ENCODE results near the gene PAIP1.
"Not testable (repeated sequence)": the region's sequence is repeated elsewhere in the genome, so short reads cannot be mapped to it uniquely, and the experiment has no call there.

PAIP1 gene

DNA sequence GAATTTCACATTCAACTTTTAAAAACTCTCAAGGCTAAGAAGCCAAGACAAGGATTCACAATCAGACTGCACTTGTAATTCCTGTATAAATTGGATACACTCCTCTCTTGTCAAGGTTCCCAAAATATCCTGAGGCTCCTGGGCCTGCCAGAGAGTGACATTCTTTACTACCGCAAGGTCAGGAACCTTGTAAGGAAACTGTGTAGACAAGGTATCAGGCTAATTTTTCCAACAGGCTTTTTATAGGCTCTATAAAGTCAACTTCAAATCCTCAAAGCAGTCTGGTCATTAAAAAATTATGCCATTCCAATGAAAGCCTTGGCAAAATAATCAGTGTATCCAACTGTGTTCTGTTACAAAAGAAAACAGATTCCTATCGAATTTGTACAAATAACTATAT is 15.5 kb upstream of the PAIP1 start:
- no peak for DNase-seq (ENCODE audit: low read depth in 3 of 3, low spot score in 1 of 3)

DNA sequence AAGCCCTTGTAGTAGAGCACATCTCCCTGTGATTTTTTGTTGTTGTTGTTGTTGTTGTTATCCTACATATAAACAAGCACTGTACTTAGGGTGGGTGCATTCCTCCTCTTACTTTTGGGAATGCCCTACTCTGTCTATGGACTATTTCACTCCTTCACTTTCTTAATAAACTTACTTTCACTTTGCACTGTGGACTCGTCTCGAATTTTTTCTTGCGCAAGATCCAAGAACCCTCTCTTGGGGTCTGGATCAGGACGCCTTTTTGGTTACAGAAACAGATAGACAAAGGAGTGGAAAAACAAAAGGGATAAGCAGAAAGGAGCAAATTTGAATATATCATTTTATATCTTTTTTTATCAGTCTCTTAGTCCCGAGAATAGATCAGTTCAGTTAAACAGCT is 14.4 kb upstream of the PAIP1 start:
- no peak for DNase-seq (ENCODE audit: low read depth in 3 of 3, low spot score in 1 of 3)

DNA sequence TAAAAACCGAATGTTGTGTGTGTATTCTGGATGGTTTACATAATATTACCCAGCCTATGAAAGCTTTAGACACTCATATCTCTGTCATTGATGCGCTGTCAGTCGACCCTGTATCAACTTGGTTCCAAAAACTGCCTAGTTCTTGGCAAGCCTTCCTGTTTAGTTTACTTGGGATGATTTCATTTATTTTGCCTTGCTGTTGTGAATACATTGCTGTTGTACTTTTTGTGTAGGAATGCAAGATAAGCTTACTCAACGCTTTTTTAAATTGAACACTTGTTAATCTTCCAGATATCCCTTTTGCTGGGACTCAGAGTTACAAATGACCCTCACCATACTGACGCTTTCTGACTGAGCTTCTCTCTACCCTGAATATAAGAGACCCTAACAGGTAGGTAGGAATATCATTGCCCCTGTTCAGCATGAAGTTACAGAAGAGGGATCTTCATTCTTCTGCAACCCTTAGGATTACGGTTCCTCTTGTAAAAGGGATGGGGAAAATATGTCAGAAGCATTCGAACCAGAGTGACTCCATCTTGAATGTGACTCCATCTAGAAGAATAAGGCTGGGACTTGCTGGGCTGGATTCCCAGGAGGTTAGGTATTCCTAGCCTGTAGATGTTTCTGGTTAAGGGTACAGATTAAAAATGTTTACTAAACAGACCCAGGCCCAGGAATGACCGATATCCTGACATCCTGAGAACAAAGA is 13.7 kb upstream of the PAIP1 start:
- no peak for DNase-seq (ENCODE audit: low read depth in 3 of 3, low spot score in 1 of 3)

DNA sequence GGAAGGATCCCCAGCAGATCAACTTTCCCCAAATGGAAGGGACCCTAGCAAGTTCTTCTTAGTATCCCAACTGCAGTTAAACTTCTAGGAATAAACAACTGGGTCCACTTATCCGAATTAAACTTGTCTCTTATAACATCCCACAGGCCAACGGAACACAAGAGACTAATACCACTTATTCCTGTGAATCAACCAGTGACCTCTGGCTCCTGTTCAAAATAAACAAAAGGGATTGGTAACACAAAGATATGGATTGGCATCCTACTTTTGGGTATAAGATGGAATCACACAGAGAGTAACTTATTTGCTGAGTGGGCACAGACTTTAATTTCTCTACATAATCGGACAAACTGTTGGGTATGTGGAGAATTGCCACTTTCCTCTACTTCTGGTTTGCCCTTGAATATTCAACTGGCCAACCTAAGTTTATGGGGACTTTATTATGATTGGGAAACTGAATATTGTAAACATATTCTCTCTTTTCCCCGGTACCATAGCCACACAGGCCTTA is 12.4 kb upstream of the PAIP1 start:
- DNase-seq (ENCODE audit: low read depth in 3 of 3, low spot score in 1 of 3), result no peak

DNA sequence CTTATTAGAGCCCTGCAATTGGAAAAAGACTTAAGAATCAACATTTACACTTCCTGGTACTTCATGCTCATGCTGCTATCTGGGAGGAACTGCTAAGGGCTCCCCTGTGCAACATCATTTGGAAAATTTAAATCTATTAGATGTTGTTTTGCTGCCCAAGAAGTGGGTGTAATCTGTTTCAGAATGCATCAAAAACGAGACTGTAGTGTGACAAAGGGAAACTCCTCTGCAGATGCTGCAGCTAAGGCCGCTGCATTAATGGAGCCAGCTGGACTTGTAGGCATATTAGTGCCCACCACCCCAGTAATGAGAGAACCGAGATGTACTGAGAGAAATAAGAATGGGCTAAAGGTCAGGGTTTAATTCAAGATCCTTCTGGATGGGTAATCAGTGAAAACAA is 11.1 kb upstream of the PAIP1 start:
- DNase-seq (ENCODE audit: low read depth in 3 of 3, low spot score in 1 of 3), result no peak

DNA sequence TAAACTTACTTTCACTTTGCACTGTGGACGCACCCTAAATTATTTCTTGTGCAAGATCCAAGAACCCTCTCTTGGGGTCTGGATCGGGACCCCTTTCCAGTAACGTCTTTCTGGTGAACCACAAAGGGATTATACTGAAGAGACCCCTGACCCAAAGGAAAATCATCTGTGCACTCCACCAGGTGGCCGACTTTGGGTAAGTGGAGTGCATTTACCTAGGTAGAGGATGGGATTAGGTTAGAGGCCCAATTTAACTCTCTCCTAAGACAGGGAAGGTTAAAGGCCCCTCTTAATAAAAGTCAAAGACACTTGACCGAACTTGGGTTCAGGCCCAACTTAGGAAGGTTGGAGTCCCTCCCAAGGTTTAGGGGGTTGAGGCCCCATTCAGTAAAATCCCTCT is 8.2 kb upstream of the PAIP1 start:
- no peak for DNase-seq (ENCODE audit: low read depth in 3 of 3, low spot score in 1 of 3)

DNA sequence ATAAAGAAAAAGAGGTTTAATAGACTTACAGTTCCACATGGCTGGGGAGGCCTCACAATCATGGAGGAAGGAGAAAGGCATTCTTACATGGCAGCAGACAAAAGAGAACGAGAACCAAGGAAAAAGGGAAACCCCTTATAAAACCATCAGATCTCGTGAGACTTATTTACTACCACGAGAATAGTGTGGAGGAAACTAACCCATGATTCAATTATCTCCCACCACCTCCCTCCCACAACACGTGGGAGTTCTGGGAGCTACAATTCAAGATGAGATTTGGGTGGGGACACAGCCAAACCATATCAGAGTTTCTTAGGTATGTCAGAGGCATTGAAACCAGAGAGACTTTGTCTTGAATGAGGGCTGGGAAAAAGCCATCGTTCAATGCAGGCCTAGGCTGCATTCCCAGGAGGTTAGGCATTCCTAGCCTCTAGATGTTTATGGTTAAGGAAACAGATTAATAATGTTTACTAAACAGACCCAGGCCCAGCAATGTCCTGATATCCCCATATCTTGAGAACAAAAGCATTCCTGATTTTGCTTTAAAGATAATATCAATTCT is 7.5 kb upstream of the PAIP1 start:
- no peak for DNase-seq (ENCODE audit: low read depth in 3 of 3, low spot score in 1 of 3)

DNA sequence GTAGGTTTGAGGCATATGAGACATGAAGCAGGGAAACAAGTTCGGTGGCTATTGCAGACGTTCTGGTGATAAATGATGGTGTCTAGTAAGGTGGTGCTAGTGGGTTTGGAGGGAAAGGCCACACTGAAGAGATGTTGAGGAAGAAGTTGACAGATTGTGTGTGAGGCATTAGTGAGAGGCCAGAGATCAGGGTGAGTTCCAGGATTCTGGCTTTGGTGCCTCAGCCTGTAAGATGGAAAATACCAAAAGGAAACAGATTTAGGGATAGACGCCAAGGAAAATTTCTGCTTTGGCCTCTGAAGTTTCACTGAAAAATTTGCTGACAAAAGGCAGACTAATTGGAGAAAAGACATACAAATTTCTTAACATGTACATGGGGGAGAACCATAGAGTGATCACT is 6.4 kb upstream of the PAIP1 start:
- DNase-seq (ENCODE audit: low read depth in 3 of 3, low spot score in 1 of 3), result no peak

DNA sequence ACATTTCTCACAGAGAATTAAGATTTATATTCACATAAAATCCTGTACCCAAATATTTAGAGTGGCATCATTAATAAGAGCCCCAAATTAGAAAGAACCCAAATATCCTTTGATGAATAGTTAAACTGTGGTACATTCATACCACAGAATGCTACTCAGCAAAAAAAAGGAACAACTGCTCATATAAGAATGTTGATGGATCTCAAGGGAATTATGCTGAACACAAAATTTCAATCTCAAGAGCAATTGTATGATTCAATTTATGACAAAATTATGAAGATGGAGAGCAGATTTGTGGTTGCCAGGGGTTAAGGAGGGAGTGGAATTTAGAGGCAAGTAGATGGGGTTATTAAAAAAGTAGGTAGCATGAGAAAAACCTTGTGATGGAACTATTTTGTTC is 4.5 kb upstream of the PAIP1 start:
- no peak for DNase-seq (ENCODE audit: low read depth in 3 of 3, low spot score in 1 of 3)

DNA sequence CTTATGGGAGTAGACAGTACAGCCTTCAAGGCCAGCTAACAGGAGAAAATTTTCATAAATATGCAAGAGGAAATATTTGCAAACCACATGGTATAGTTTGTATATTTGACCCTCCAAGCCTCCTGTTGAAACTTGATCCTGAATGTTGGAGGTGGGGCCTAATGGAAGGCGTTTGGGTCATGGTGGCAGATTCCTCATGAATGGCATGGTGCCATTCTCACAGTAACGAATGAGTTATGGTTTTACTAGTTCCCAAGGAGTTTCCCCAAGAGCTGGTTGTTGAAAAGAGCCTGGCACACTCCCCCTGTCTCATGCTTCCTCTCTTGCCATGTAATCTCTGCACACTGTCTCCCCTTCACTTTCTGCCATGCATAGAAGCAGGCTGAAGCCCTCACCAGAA is 3.3 kb upstream of the PAIP1 start:
- DNase-seq (ENCODE audit: low read depth in 3 of 3, low spot score in 1 of 3), result no peak

DNA sequence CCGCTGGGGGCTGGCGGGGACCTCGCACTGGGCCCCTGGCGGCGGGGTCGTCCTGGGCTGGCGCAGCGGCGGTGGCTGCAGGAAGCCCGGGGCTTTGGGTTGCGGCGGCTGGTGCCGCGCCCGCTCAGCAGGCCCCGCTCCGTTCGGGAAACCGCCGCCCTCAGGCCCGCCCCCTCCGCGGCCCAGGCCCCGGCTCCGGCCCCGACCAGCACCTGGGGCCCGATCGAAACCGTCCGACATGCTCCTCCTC is 345 bp downstream of the PAIP1 start:
- not testable (repeated sequence) for DNase-seq (ENCODE audit: low read depth in 3 of 3, low spot score in 1 of 3)

DNA sequence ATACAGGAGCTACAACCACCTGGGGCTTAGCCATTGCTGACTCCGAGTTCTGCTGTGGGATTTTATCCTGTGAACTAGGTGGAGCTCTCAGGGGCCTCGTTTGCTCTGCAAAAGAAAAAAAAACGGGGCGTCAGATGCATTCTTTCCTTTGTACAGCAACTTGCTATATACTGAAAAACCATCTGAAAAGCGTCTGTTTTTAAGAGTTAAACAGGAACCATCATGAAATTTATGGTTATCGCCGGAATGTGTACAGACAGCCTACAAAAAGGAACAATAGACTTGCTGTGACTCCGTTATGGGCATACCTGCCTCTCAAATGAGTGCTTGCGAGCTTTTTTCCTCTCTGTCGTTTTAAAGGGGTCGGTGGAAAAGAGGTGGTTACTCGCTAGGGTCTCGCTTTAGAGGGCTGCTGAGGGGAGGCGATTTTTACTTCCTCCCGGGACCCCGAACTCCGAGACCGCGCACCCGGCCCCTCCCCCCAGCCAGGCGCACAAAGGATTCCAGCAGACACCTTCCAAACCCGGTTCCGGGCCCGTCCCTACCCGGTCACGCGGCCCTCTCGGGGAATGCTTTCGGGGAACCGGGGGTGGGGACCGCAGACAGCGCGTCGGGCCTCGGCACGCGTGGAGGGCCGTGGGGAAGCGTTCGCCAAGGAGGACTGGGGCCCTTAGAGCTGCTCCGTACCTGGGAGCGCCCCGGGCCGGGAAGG is 826 bp downstream of the PAIP1 start:
- DNase-seq (ENCODE audit: low read depth in 3 of 3, low spot score in 1 of 3), result peak in 2 of 3 donors; percentile 4 to 28

DNA sequence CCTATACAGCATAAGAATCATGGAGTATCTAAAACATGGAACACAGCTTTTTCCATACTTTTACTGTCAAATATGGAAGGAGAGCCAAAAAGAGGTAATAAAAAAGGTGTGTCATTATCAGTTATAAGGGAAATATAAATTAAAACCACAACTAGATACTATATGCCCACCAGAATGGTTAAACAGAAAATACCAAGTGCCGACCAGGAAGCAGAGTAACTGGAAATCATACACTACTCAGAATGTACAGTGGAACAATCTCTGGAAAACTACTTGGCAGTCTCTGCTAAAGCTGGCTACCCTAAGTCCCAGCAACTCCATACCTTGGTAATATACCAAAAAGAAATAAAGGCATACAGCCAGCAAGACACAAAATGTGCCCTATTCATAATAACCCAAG is 2.4 kb downstream of the PAIP1 start:
- DNase-seq (ENCODE audit: low read depth in 3 of 3, low spot score in 1 of 3), result no peak

DNA sequence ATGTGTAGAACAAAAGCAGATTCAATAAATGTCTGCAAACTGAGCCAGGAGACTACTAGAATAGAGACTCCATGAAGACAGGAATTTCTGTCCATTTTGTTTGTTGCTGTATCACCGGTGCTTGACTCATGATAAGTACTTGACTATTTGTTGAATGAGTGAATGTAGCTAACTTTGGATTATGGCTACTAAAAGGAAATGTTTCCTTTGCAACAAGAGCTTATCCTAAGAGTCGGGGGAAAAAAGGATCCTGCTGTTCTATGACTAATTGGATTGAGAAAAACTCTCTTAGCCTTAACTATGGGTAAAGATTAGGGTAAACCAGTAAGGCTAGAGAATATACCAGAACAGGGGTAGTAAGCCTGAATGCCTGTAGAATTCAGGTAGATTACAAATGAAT is 3.5 kb downstream of the PAIP1 start:
- no peak for DNase-seq (ENCODE audit: low read depth in 3 of 3, low spot score in 1 of 3)

DNA sequence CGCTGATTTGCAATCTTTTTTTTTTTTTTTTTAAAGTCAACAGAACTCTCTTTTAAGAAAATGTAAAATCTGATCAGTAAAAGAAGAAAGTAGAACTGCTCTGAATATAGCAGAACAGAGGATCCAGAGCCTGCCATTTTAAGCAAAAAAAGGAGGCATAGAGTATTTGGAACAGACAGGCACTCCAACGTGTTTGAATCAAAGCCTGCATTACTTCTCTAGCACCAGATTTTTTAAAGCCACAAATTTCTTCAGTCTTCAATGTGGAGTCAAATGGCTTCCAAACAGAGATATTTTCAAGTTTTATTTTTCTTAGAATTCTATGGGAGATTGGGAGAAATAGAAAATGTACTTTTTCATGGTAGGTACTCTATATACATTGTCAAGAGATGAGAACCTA is 5.1 kb downstream of the PAIP1 start:
- DNase-seq (ENCODE audit: low read depth in 3 of 3, low spot score in 1 of 3), result no peak

DNA sequence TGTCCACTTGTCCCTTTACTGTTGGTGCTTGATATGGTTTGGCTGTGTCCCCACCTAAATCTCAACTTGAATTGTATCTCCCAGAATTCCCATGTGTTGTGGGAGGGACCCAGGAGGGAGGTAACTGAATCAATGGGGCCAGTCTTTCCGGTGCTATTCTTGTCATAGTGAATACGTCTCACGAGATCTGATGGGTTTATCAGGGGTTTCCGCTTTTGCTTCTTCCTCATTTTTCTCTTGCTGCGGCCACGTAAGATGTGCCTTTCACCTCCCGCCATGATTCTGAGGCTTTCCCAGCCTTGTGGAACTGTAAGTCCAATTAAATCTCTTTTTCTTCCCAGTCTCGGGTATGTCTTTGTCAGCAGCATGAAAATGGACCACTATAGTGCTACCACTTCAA is 7.6 kb downstream of the PAIP1 start:
- DNase-seq (ENCODE audit: low read depth in 3 of 3, low spot score in 1 of 3), result not testable (repeated sequence)

DNA sequence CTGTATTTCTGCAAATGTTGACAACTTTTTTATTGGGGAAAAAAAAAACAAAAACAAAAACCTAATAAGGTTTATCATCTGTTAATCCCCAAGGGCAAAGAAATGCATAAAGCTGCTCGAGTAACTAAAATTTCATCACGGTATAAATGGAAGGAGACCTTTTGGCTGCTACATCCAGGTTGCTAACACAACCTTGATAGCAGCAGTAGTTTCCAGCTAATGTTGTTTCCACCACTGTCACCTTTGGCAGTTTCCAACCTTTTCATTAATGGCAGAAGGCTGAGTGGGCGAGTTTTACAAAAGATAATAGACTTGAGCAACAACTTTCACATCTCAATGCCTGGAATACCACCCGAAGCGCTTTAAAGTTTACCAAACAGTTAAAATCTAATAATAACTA is 8.5 kb downstream of the PAIP1 start:
- DNase-seq (ENCODE audit: low read depth in 3 of 3, low spot score in 1 of 3), result no peak

DNA sequence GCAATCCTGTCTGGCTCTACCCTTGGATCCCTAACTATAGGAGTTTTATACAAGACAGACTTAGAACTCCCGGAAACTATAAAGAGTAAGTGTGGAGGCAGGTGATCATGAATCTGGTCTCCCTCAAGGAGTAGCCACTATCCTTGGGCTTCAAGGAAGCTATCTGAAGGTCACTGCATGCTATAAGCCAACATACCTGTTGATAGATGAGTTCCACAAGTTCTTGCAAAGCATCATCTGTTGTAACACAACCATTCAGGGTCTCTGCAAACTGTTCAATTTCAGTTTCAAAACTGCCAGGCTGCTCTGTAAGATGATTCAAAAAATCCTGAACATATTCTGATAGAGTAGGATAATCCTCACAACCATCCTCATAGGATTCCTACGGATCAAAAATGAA is 9.3 kb downstream of the PAIP1 start:
- DNase-seq (ENCODE audit: low read depth in 3 of 3, low spot score in 1 of 3), result no peak

DNA sequence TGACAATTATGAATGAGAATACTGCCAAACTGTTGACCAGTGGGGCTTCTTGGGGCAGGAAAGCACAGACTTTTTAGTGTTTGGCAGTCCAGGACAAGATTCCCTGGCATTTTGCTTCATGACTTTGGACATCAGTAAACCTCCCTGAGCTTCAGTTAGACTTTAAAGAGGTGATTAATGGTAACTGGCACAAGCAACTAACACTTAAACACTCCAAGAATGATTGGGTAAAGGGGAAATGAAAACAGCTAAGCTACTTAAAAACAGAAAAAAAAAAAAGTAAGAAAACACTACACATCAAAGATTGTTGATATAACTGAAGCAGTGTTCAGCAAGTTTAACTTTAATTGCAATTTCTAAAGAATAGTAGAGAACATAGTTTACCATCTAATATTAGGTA is 13.4 kb downstream of the PAIP1 start:
- no peak for DNase-seq (ENCODE audit: low read depth in 3 of 3, low spot score in 1 of 3)

DNA sequence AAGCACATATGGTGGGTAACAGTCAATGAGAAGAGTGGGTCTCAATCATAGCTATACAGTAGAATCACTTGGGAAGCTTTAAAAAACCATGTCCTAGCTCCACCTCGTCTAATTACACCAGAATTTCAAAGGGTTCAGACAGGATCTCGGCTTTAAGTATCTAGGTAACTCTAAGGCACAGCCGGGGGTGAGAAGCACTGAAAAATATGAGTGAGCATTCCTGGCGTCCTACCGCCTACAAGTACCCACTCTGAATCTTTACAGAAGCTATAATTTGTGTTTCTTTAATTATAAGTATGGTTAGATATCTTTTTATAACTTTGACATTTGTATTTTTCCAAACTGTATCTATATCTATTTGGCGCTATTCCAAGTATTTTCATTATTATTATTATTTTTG is 16.1 kb downstream of the PAIP1 start:
- DNase-seq (ENCODE audit: low read depth in 3 of 3, low spot score in 1 of 3), result no peak

DNA sequence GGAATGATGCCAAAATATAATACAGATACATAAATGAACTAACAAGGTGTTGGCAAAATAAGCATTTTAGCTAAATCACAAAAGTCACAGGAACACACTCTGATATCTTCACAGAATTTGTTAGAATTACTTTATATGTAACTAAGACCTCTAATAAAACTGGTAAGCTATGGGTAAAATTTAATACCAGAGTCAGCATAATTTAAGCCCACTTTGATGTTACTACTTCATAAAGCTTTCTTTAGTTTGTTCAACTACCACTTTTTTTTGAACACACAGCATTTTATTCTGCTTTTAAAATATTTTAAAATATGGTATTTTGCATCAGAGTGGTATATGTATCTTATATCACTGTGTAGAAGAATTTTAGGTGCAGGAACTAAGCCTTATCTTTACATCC is 19.9 kb downstream of the PAIP1 start:
- DNase-seq (ENCODE audit: low read depth in 3 of 3, low spot score in 1 of 3), result no peak

DNA sequence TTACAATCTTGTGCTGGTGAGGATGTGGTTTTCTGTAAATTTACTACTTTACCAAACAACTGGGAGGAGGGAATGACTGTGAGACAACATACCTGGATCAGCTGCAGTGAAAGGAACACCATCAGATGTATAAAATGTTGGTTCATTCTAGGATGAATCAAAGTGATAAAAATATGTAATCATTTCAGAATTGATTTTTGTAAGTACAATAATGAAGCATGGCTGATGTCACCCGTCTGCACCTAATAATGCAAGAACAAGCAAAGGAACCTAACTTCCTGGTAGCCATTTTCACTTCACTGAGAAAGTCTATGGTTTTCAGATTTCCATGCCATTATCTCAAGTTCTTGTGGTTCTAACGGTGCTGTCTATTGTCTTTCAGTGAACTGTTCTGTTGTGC is 23.2 kb downstream of the PAIP1 start:
- DNase-seq (ENCODE audit: low read depth in 3 of 3, low spot score in 1 of 3), result no peak

DNA sequence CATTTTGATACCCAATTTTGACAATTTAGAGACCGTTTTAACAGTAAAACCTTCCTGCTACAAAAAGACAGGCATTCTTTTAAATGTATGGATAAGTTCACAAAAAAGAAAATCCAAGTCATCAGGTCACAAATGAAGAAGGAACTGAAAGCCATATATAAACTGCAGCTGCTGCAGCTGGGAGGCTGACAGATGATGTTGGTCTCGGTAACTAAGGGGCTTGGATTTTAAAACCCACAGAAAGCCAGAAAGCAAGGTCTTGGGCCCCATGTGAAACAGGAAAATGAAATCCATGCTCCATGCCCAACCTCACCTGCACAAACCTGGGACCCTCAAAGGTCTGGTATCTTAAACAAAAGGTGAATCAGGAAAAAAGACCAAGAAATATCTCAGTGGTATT is 26.2 kb downstream of the PAIP1 start:
- no peak for DNase-seq (ENCODE audit: low read depth in 3 of 3, low spot score in 1 of 3)

Data from stimulated activated CD4-positive, alpha-beta T cell treated with anti-CD3 and anti-CD28 coated beads, TNF-alpha, amount 100 ng/mL, for 1 hour (primary cell).